C4-2B (cell line): ENCODE results near the gene TES.

ENCODE experiments used
- H3K27ac ChIP-seq: fragments of 450-650 bp; 2 replicates; pipeline ENCODE4 v1.5.1; 2017
- ZFX ChIP-seq: fragments of 450-650 bp; IDR thresholded peaks from 2 replicates; pipeline ENCODE4 v1.6.1; 2017
- TF ChIP-seq, protein P1 (sequence below): fragments of 450-650 bp; conservative IDR thresholded peaks from 2 replicates; pipeline ENCODE4 v1.5.1; 2017; ENCODE audit warnings: mild to moderate bottlenecking

The TES gene

DNA sequence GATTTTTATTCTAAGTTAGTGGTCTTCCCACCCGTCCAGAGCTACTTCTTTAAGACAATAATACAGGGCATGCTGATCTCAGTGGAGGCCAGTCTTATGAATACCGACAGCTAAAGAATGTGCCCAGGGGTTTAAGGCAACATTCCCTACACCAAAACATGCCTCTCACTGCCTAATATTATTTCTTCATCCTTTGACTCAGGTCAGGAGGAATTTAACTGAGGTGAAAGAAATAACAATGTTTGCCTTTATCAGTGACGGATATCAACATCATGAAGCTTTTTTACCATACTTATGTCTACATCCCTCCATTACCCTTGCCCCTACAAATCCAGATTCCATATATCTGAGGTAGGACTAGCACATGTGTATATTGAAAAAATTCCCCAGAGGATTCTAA lies 33.3 kb upstream of the TES start:
- no peak overlapping the region for H3K27ac ChIP-seq
- TF ChIP-seq, protein P1, sequence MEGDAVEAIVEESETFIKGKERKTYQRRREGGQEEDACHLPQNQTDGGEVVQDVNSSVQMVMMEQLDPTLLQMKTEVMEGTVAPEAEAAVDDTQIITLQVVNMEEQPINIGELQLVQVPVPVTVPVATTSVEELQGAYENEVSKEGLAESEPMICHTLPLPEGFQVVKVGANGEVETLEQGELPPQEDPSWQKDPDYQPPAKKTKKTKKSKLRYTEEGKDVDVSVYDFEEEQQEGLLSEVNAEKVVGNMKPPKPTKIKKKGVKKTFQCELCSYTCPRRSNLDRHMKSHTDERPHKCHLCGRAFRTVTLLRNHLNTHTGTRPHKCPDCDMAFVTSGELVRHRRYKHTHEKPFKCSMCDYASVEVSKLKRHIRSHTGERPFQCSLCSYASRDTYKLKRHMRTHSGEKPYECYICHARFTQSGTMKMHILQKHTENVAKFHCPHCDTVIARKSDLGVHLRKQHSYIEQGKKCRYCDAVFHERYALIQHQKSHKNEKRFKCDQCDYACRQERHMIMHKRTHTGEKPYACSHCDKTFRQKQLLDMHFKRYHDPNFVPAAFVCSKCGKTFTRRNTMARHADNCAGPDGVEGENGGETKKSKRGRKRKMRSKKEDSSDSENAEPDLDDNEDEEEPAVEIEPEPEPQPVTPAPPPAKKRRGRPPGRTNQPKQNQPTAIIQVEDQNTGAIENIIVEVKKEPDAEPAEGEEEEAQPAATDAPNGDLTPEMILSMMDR = no peak
- TF ChIP-seq ZFX = no peak

DNA sequence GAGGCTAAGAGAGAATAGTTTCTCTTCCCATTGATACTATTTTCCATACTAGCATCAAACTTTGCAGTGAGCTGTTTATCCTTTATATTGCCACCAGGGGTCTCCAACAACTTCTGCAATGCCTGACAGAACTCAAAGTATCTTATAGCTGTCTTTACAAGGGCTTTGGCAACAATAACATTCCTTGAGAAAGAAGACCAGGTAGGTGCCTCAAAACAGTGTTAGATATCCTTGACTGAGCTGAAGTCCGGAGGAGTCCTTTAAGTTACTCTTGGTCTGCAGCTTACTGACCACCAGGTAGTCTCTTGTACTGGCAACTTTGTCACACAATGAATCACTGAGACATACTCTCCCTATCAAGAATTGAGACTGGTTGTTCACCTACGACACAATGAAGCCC lies 30.0 kb upstream of the TES start:
- TF ChIP-seq, protein P1 = peak; percentile 92
- TF ChIP-seq ZFX = no peak
- H3K27ac ChIP-seq = no peak overlapping the region

DNA sequence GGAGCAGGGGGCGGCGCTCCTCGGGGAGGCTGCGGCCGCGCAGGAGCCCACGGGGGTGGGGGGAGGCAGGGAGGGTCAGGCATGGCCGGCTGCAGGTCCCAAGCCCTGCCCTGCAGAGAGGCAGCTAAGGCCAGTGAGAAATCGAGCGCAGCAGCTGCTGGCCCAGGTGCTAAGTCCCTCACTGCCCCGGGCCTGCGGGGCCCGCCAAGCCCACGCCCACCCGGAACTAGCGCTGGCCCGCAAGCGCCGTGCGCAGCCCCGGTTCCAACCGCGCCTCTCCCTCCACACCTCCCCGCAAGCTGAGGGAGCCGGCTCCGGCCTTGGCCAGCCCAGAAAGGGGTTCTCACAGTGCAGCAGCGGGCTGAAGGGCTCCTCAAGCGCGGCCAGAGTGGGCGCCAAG lies 28.3 kb upstream of the TES start:
- no peak overlapping the region for H3K27ac ChIP-seq
- TF ChIP-seq ZFX = no peak

DNA sequence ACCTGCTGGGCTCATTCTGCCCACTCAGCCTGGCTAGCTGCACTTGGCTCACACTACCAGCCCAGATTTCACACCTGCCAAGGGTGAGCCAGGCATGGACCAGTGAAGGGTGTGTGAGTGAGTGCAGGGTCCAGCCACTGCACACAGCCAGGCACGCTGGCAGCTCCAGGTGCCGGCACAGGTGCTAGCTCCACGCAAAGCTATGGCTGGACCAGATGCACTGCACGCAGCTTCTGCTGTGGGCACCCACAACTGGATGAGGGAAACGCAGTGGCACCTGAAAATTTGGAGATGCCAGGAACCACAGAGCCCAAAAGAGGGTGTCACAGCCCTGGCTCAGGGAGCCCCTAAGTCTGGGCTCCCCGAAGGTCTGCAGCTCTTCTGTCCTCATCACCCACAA lies 24.9 kb upstream of the TES start:
- H3K27ac ChIP-seq = no peak overlapping the region
- TF ChIP-seq, protein P1 = no peak
- TF ChIP-seq ZFX = no peak

DNA sequence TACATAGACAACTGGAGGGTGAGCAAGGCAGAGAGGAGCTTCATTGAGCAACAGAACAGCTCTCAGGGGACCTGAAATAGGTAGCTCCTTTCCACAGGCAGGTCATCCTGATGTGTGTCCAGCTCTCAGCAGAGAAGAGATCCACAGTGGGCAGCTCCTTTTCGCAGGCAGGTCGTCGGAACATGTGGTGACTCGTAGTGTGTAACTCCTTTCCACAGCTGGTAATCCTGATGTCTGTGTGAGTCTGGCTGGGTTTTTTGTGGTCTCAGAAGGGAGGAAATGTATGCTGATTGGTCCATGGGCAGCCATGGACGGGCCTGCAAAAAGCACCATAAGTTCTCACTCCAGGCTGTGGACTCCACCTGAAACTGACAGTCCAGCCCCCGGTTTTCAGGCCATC lies 24.4 kb upstream of the TES start:
- H3K27ac ChIP-seq = no peak overlapping the region
- TF ChIP-seq ZFX = no peak
- TF ChIP-seq, protein P1 = no peak

DNA sequence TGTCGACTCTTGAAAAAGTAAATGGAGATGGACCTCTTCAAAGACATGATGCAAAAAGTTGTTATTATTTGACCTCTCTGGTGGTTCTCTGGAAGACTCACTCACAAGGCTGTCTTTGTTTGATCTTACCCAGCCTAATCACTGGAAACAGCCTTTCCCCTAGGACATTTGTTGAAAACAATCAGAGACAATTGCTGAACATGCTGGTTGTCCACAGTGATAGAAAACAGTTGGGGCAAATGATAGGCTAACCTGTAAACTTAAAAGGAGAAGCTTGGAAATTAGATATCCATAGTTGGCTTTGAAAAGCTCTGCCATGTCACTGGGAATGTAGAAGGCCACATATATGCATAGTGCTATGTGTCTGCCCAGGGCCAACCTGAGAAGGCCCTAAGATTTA lies 22.9 kb upstream of the TES start:
- no peak overlapping the region for H3K27ac ChIP-seq

DNA sequence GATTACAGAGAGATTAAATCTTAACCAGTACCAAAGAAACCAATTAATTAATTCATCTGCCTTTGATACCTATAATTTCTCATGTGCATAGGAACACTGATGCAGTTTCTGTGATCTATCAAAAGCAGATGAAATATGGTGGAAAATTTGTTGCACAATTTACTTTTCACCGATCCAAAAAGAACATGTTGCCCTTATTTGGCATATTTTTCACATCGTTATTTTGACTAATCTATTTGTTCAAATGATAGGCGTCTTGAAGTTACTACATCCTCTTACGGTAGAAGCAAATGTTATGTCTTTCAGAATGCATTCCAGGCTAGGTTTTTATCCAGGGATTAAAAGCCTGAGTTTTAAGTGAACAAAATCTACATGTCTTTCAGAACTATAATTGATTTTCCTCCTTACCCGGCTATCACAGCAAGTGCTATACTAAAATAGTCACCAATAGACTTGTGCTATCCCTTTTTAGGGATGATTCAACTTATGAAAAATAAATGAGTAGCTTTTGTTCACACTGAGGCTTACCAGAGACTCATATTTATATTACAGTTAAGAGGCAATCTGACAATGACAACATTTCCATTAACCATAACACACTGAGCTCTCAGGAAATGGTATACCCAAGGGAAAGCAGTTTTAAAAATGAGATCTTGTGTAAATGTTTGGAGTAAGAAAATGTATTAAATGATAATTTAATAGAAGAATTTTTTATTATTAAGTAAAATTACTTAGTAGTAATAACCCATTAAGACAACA lies 16.8 kb upstream of the TES start:
- TF ChIP-seq, protein P1 = no peak
- TF ChIP-seq ZFX = no peak

More for the DNA sequence above, 22.9 kb upstream of the TES start:
- TF ChIP-seq ZFX = no peak
- TF ChIP-seq, protein P1 = no peak

DNA sequence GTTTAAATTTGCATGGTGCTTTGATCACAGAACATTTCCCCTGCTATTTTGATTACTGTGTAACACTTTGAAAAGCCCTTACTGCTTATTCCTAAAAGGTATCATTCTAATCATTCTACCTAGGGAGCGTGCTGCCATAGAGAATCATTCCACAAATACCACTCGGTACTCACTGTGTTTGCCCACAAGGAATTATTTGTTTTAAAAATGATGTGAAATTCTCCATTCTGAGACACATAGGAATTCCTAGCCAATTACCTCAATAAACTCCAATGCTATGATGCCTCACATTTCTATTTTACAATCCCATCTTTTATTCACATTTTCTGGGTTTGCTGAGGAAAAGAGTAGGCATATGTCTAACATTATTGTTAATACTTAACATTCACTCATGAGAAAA lies 16.2 kb upstream of the TES start:
- H3K27ac ChIP-seq = no peak overlapping the region
- no peak for TF ChIP-seq ZFX
- TF ChIP-seq, protein P1 = no peak

More for the DNA sequence above, 16.8 kb upstream of the TES start:
- no peak overlapping the region for H3K27ac ChIP-seq
